GM12878 (cell line): ENCODE data around the gene ARHGAP26. TPM values are rescaled to one million over a fixed set of nuclear protein-coding genes. Genes with fewer than 3 reads are reported as not detected.

ENCODE experiments used
- ATAC-seq: fragments of 200-7000 bp; cut with Tn5 transposase; 3 replicates; pipeline ENCODE4 v1.9.1; 2020; ENCODE audit warnings: mild to moderate bottlenecking, moderate library complexity
- BruUV-seq: library from RNA; stranded (reverse); fragments of 400-500 nt; replicated peaks from 2 replicates; lab custom pipeline; 2021; lab: Mats Ljungman, UMichigan
- CTCF ChIA-PET: fragments of 300-600 bp; sonication (Branson Sonifier 250); formaldehyde crosslinking; extraction: SDS; loops from one replicate; lab custom pipeline; 2021; ENCODE audit warnings: inconsistent platforms; lab: Yijun Ruan, JAX
- POLR2A ChIA-PET: fragments of 350-600 bp; formaldehyde crosslinking; extraction: SDS; loops from one replicate; lab custom pipeline; 2021; ENCODE audit warnings: inconsistent platforms; lab: Charles Lee
- RAD21 ChIA-PET: fragments of 300-600 bp; sonication (Branson Sonifier 250); formaldehyde crosslinking; loops from one replicate; lab custom pipeline; 2023; ENCODE audit warnings: antibody characterized with exemption; ENCODE audit not compliant: unreplicated experiment; lab: Charles Lee
- SMC1A ChIA-PET: fragments of 300-600 bp; sonication (Branson Sonifier 250); formaldehyde crosslinking; loops from one replicate; lab custom pipeline; 2023; ENCODE audit not compliant: unreplicated experiment, uncharacterized antibody; lab: Charles Lee
- DNase-seq: peaks from one replicate; pipeline ENCODE4 v3.0.0-alpha.2; 2011; ENCODE audit warnings: low read depth, low spot score
- FAIRE-seq: peaks from 3 replicates; lab custom pipeline; 2011; peaks lifted over from hg19 to GRCh38; lab: Jason Lieb, UNC
- H2AFZ ChIP-seq: 2 replicates; pipeline ENCODE4 v1.6.0; 2011; ENCODE audit warnings: low read depth, low read length, control low read depth; ENCODE audit not compliant: control insufficient read depth
- H3K27ac ChIP-seq: 2 replicates; pipeline ENCODE4 v1.5.1; 2011; ENCODE audit warnings: control low read depth; ENCODE audit not compliant: control insufficient read depth, insufficient read depth
- H3K27me3 ChIP-seq, 2 experiments: replicated peaks in 1 of 2; 2 replicates each; pipeline versions ENCODE4 v1.6.0 to v1.6.1; 2011; ENCODE audit warnings: low read length in 1 of 2; ENCODE audit not compliant: control insufficient read depth in 2 of 2, insufficient read depth in 2 of 2
- H3K36me3 ChIP-seq, 2 experiments: 2 replicates each; pipeline ENCODE4 v1.5.1; 2011; ENCODE audit warnings: low read length in 1 of 2; ENCODE audit not compliant: control insufficient read depth in 2 of 2, insufficient read depth in 2 of 2
- H3K4me1 ChIP-seq: 2 replicates; pipeline ENCODE4 v1.6.1; 2011; ENCODE audit warnings: mild to moderate bottlenecking, low read length, moderate library complexity, mixed read lengths; ENCODE audit not compliant: control insufficient read depth, insufficient read depth
- H3K4me2 ChIP-seq: 2 replicates; pipeline ENCODE4 v1.6.0; 2011; ENCODE audit warnings: control low read depth; ENCODE audit not compliant: control insufficient read depth, insufficient read depth
- H3K4me3 ChIP-seq: fragments of 200-600 bp; sonication (generic); 2 replicates; pipeline ENCODE4 v1.5.1; 2016
- H3K79me2 ChIP-seq: 2 replicates; pipeline ENCODE4 v1.6.0; 2011; ENCODE audit warnings: low read length; ENCODE audit not compliant: control insufficient read depth, insufficient read depth
- H3K9ac ChIP-seq: 2 replicates; pipeline ENCODE4 v1.8.0; 2011; ENCODE audit warnings: low read length, control low read depth, mixed read lengths; ENCODE audit not compliant: control insufficient read depth, insufficient read depth
- H3K9me3 ChIP-seq: replicated peaks from 3 replicates; pipeline ENCODE4 v1.5.1; 2011; ENCODE audit warnings: mild to moderate bottlenecking, low read length; ENCODE audit not compliant: control insufficient read depth, insufficient read depth
- H4K20me1 ChIP-seq: 2 replicates; pipeline ENCODE4 v1.6.0; 2011; ENCODE audit not compliant: control insufficient read depth, insufficient read depth
- ATF7 ChIP-seq: fragments of 450-650 bp; IDR thresholded peaks from 2 replicates; pipeline ENCODE4 v1.6.1; 2016; ENCODE audit warnings: low read depth, mild to moderate bottlenecking
- CBX5 ChIP-seq: sonication (generic); IDR thresholded peaks from 2 replicates; pipeline ENCODE4 v1.6.1; 2016; ENCODE audit warnings: low read depth, moderate library complexity, mild to moderate bottlenecking, inconsistent platforms
- CEBPZ ChIP-seq: fragments of 150-350 bp; IDR thresholded peaks from 2 replicates; pipeline ENCODE4 v1.6.1; 2016; ENCODE audit warnings: low read depth, low read length
- EZH2 ChIP-seq: IDR thresholded peaks from 2 replicates; pipeline ENCODE4 v1.6.1; 2012; ENCODE audit warnings: low read depth, mild to moderate bottlenecking, control low read depth, inconsistent platforms, low read length, borderline replicate concordance; ENCODE audit not compliant: control insufficient read depth
- IKZF1 ChIP-seq: fragments of 450-650 bp; conservative IDR thresholded peaks from 2 replicates; pipeline ENCODE4 v1.6.1; 2017; ENCODE audit warnings: antibody characterized with exemption, mild to moderate bottlenecking
- MAX ChIP-seq: IDR thresholded peaks from 2 replicates; pipeline ENCODE4 v1.6.1; 2012; ENCODE audit warnings: low read depth, low read length, improper control_type of control experiment
- MEF2A ChIP-seq: IDR thresholded peaks from 2 replicates; pipeline ENCODE4 v1.6.1; 2011; ENCODE audit warnings: low read depth, mild to moderate bottlenecking, low read length, moderate library complexity; ENCODE audit not compliant: insufficient read depth
- NR2C1 ChIP-seq: fragments of 450-650 bp; IDR thresholded peaks from 2 replicates; pipeline ENCODE4 v1.6.1; 2017; ENCODE audit warnings: antibody characterized with exemption, mild to moderate bottlenecking, moderate library complexity
- NRF1 ChIP-seq: conservative IDR thresholded peaks from 2 replicates; pipeline ENCODE4 v1.6.1; 2011; ENCODE audit warnings: mild to moderate bottlenecking, low read depth, low read length, improper control_type of control experiment
- PAX8 ChIP-seq: fragments of 450-650 bp; IDR thresholded peaks from 2 replicates; pipeline ENCODE4 v1.6.1; 2017; ENCODE audit warnings: mild to moderate bottlenecking, moderate library complexity
- SMARCA5 ChIP-seq: fragments of 450-650 bp; IDR thresholded peaks from 2 replicates; pipeline ENCODE4 v1.6.1; 2017; ENCODE audit warnings: mild to moderate bottlenecking
- SMC3 ChIP-seq: IDR thresholded peaks from 2 replicates; pipeline ENCODE4 v1.6.1; 2011; ENCODE audit warnings: low read length, improper control_type of control experiment, borderline replicate concordance
- SRF ChIP-seq, 2 experiments: IDR thresholded peaks; 2 replicates each; pipeline ENCODE4 v1.6.1; 2011; ENCODE audit warnings: low read depth in 2 of 2, low read length in 2 of 2, mild to moderate bottlenecking in 1 of 2, moderate library complexity in 1 of 2
- ZNF384 ChIP-seq: IDR thresholded peaks from 2 replicates; pipeline ENCODE4 v1.6.1; 2012; ENCODE audit warnings: low read depth, mild to moderate bottlenecking, low read length, improper control_type of control experiment, borderline replicate concordance
- ZZZ3 ChIP-seq: IDR thresholded peaks from 2 replicates; pipeline ENCODE4 v1.6.1; 2011; ENCODE audit warnings: low read depth; ENCODE audit not compliant: control insufficient read depth, insufficient read length
- WGBS: methylation state at CpG from one replicate; pipeline ENCODE4 v1.1.6; 2016; ENCODE audit warnings: low lambda C conversion rate; ENCODE audit not compliant: insufficient replicate concordance, insufficient coverage; ENCODE audit errors: missing lambda C conversion rate; 5-methylcytosine and 5-hydroxymethylcytosine counted together
- in situ Hi-C: fragments of 300-500 bp; cut with MboI; formaldehyde crosslinking; loops from 9 replicates; pipeline ENCODE4 v1.14.3; 2018; ENCODE audit warnings: mixed read lengths
- intact Hi-C: fragments of 100-400 bp; cut with micrococcal nuclease; formaldehyde crosslinking; loops from one replicate; pipeline ENCODE4 v1.14.2; 2022; ENCODE audit not compliant: unreplicated experiment
- polyA plus RNA-seq, 11 experiments: library from polyadenylated mRNA; depleted of rRNA in 4 of 11; unstranded in 6 of 11; stranded (reverse) in 5 of 11; fragments of >200 nt; fragmentation: Nextera tagmentation in 4 of 11; fragmentation: Illumina TruSeq in 1 of 11; extraction: Ambion mirVana in 4 of 11; extraction: Trizol in 1 of 11; gene quantifications; 1 replicate in 1 of 11; 2 replicates in 10 of 11; pipeline versions ENCODE4 v1.2.1 to v1.2.3, GENCODE V29; 2011 to 2016; ENCODE audit warnings: inconsistent platforms in 2 of 11, missing spikeins in 2 of 11, low read depth in 1 of 11
- total RNA-seq, 4 experiments: library from RNA; depleted of rRNA in 3 of 4; stranded (reverse); fragments of >200 nt in 3 of 4; fragmentation: Illumina TruSeq in 1 of 4; extraction: Trizol in 1 of 4; gene quantifications; 2 replicates each; pipeline versions ENCODE4 v1.2.1 to v1.2.3, GENCODE V29; 2013 to 2021

ARHGAP26 gene
- total and polyA plus RNA-seq, 10 of the 15 experiments (the other 5 are each of a cell fraction or from before 2014, with no cell fraction given): 9.4 to 41.5 (median 19.3) TPM

GRCh38 chr5:142892021-142892420, 121.8 kb downstream of the ARHGAP26 start:
- 66% methylated on average over 3 of the region's 3 CpGs for WGBS
- ChIA-PET CTCF (interaction anchor here (1.0 to 2.3 kb wide), 9 partner anchors 10 to 236 kb away, joined by 3 to 12 read pairs (median 6); no protein-coding TSS in a partner anchor), POLR2A (interaction anchor here (0.5 kb wide), 1 partner anchor 106 kb away, joined by 3 read pairs; no protein-coding TSS in a partner anchor), RAD21 (no interaction called here), SMC1A (interaction anchor here (1.0 to 1.2 kb wide), 3 partner anchors 145 to 237 kb away, joined by 3 read pairs; no protein-coding TSS in a partner anchor)
- TF ChIP-seq SMC3 (no peak), PAX8 (no peak), ZZZ3 (no peak), IKZF1 (no peak), NR2C1 (no peak), MEF2A (no peak)
- Histone ChIP-seq H3K79me2 (no peaks in the 10 kb centered on the region), H3K4me3 (no peak overlapping the region), H3K27me3 (no peaks in the 10 kb centered on the region), H3K4me2 (no peak overlapping the region), H4K20me1 (no peaks in the 10 kb centered on the region), H3K36me3 (no peaks in the 10 kb centered on the region), H3K4me1 (no peaks in the 10 kb centered on the region), H3K9ac (no peak overlapping the region), H2AFZ (no peak overlapping the region), H3K9me3 (no peaks in the 10 kb centered on the region), H3K27ac (no peak overlapping the region)
- no peak for ATAC-seq
- in situ Hi-C loops (no loop called here), intact Hi-C loops (no loop called here)
- no peak for DNase-seq
- no TSS peak for BruUV-seq
- no peak for FAIRE-seq

- FAIRE-seq: no peak
- ChIA-PET POLR2A (interaction anchor here (0.7 kb wide), 1 partner anchor 26 kb away, joined by 3 read pairs; no protein-coding TSS in a partner anchor), CTCF (no interaction called here), SMC1A (no interaction called here), RAD21 (no interaction called here)
- Histone ChIP-seq H3K4me2 (no peak overlapping the region), H3K4me1 (no peaks in the 10 kb centered on the region), H3K9me3 (no peaks in the 10 kb centered on the region), H3K79me2 (no peaks in the 10 kb centered on the region), H2AFZ (no peak overlapping the region), H3K4me3 (no peak overlapping the region), H4K20me1 (no peaks in the 10 kb centered on the region), H3K36me3 (no peaks in the 10 kb centered on the region), H3K27me3 (no peaks in the 10 kb centered on the region), H3K27ac (no peak overlapping the region), H3K9ac (no peak overlapping the region)
- DNase-seq: no peak
- intact Hi-C loops: no loop called here
- BruUV-seq: no TSS peak
- in situ Hi-C loops: no loop called here
- WGBS: 32% methylated on average over 2 of the region's 2 CpGs
- ATAC-seq: no peak
- TF ChIP-seq CBX5: no peak
- no peak for TF ChIP-seq CEBPZ
- TF ChIP-seq SRF (IDR thresholded peaks at IDR 0.05; ENCODE audit: low read depth in 2 of 2, low read length in 2 of 2): no peak
- TF ChIP-seq ZNF384: no peak
- no peak for TF ChIP-seq MAX
- no peak for TF ChIP-seq NRF1
- TF ChIP-seq ATF7: no peak
- TF ChIP-seq SMARCA5: no peak
- no peak for TF ChIP-seq EZH2
Measured at GRCh38 chr5:142894315-142894714, 124.1 kb downstream of the ARHGAP26 start.
